Smooth muscle cell (in vitro differentiated cells): ENCODE data around the gene CCDC137. TPM values are rescaled to one million over a fixed set of nuclear protein-coding genes. Genes with fewer than 3 reads are reported as not detected.

Experiments used
- DNase-seq: peaks from one replicate; lab custom pipeline; 2025; ENCODE audit not compliant: unreplicated experiment; lab: John Stamatoyannopoulos, UW
- H2AFZ ChIP-seq: fragments of 200-600 bp; sonication (generic); 2 replicates; pipeline ENCODE4 v1.6.0; 2016; ENCODE audit warnings: antibody characterized with exemption, low read depth, mild to moderate bottlenecking
- H3F3A ChIP-seq: fragments of 200-600 bp; sonication (generic); 2 replicates; pipeline ENCODE4 v1.6.0; 2017; ENCODE audit warnings: antibody characterized with exemption, low read depth
- H3K27ac ChIP-seq: fragments of 200-600 bp; sonication (generic); 2 replicates; pipeline ENCODE4 v1.5.1; 2016; ENCODE audit warnings: low read depth, mild to moderate bottlenecking
- H3K27me3 ChIP-seq: fragments of 200-600 bp; sonication (generic); 2 replicates; pipeline ENCODE4 v1.6.1; 2016; ENCODE audit warnings: low read depth, mild to moderate bottlenecking
- H3K36me3 ChIP-seq: fragments of 200-600 bp; sonication (generic); 2 replicates; pipeline ENCODE4 v1.5.1; 2016; ENCODE audit warnings: low read depth
- H3K4me1 ChIP-seq: fragments of 200-600 bp; sonication (generic); 2 replicates; pipeline ENCODE4 v1.5.1; 2016; ENCODE audit warnings: low read depth
- H3K4me2 ChIP-seq: fragments of 200-600 bp; sonication (generic); 2 replicates; pipeline ENCODE4 v1.6.0; 2016; ENCODE audit warnings: mild to moderate bottlenecking
- H3K4me3 ChIP-seq: fragments of 200-600 bp; sonication (generic); 2 replicates; pipeline ENCODE4 v1.5.1; 2016; ENCODE audit warnings: mild to moderate bottlenecking
- H3K79me2 ChIP-seq: fragments of 200-600 bp; sonication (generic); 2 replicates; pipeline ENCODE4 v1.6.0; 2016; ENCODE audit warnings: low read depth, mild to moderate bottlenecking
- H3K9ac ChIP-seq: fragments of 200-600 bp; sonication (generic); 2 replicates; pipeline ENCODE4 v1.6.0; 2016; ENCODE audit warnings: low read depth
- H3K9me3 ChIP-seq: fragments of 200-600 bp; sonication (generic); replicated peaks from 2 replicates; pipeline ENCODE4 v1.5.1; 2016; ENCODE audit warnings: low read depth
- H4K20me1 ChIP-seq: fragments of 200-600 bp; sonication (generic); 2 replicates; pipeline ENCODE4 v1.6.0; 2016; ENCODE audit warnings: low read depth
- WGBS: methylation state at CpG from one replicate; pipeline ENCODE4 v1.1.7; 2016; ENCODE audit warnings: low lambda C conversion rate; 5-methylcytosine and 5-hydroxymethylcytosine counted together
- polyA plus RNA-seq: library from polyadenylated mRNA; unstranded; fragments of >200 nt; fragmentation: Nextera tagmentation; extraction: Ambion mirVana; gene quantifications from 2 replicates; pipeline ENCODE4 v1.2.1, GENCODE V29; 2016
- total RNA-seq: library from RNA; depleted of rRNA; stranded (reverse); fragments of >200 nt; gene quantifications from 2 replicates; pipeline ENCODE4 v1.2.3, GENCODE V29; 2014
- TF ChIP-seq, protein P1 (sequence below): fragments of 200-600 bp; sonication (generic); IDR thresholded peaks from 2 replicates; pipeline ENCODE4 v1.5.1; 2017; ENCODE audit warnings: borderline replicate concordance, mild to moderate bottlenecking, antibody characterized with exemption; ENCODE audit not compliant: insufficient read depth, poor library complexity, severe bottlenecking

The CCDC137 gene
- total and polyA plus RNA-seq, 2 experiments from 2014 or later: 5.0 to 24.6 TPM

GRCh38 chr17:81641825-81642489 is 24.6 kb upstream of the CCDC137 start:
- no peaks in the 10 kb centered on the region for H4K20me1 ChIP-seq
- peak overlapping the region; percentile 75 for H3K4me2 ChIP-seq
- H2AFZ ChIP-seq: peak overlapping the region; percentile 77
- peaks cover 7% of the 10 kb centered on the region for H3K4me1 ChIP-seq
- no peaks in the 10 kb centered on the region for H3K79me2 ChIP-seq
- WGBS: 63% methylated on average over 17 of the region's 17 CpGs
- DNase-seq: peak; percentile 10
- peak overlapping the region; percentile 53 for H3K27ac ChIP-seq
- no peaks in the 10 kb centered on the region for H3K9me3 ChIP-seq
- no peaks in the 10 kb centered on the region for H3F3A ChIP-seq
- TF ChIP-seq, protein P1, sequence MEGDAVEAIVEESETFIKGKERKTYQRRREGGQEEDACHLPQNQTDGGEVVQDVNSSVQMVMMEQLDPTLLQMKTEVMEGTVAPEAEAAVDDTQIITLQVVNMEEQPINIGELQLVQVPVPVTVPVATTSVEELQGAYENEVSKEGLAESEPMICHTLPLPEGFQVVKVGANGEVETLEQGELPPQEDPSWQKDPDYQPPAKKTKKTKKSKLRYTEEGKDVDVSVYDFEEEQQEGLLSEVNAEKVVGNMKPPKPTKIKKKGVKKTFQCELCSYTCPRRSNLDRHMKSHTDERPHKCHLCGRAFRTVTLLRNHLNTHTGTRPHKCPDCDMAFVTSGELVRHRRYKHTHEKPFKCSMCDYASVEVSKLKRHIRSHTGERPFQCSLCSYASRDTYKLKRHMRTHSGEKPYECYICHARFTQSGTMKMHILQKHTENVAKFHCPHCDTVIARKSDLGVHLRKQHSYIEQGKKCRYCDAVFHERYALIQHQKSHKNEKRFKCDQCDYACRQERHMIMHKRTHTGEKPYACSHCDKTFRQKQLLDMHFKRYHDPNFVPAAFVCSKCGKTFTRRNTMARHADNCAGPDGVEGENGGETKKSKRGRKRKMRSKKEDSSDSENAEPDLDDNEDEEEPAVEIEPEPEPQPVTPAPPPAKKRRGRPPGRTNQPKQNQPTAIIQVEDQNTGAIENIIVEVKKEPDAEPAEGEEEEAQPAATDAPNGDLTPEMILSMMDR: no peak
- peak overlapping the region; percentile 22 for H3K9ac ChIP-seq
- peaks cover 3% of the 10 kb centered on the region for H3K27me3 ChIP-seq
- H3K36me3 ChIP-seq: no peaks in the 10 kb centered on the region
- H3K4me3 ChIP-seq: no peak overlapping the region

GRCh38 chr17:81644496-81644895 is 22.0 kb upstream of the CCDC137 start:
- Histone ChIP-seq H3K9me3 (no peaks in the 10 kb centered on the region), H3K4me3 (no peak overlapping the region), H3K36me3 (no peaks in the 10 kb centered on the region), H3K27me3 (peaks cover 20% of the 10 kb centered on the region), H2AFZ (no peak overlapping the region), H3F3A (no peaks in the 10 kb centered on the region), H3K27ac (no peak overlapping the region), H4K20me1 (no peaks in the 10 kb centered on the region), H3K9ac (no peak overlapping the region), H3K4me1 (peaks cover 7% of the 10 kb centered on the region), H3K4me2 (no peak overlapping the region), H3K79me2 (no peaks in the 10 kb centered on the region)
- WGBS: 93% methylated on average over 15 of the region's 15 CpGs
- TF ChIP-seq, protein P1: no peak
- no peak for DNase-seq

DNA sequence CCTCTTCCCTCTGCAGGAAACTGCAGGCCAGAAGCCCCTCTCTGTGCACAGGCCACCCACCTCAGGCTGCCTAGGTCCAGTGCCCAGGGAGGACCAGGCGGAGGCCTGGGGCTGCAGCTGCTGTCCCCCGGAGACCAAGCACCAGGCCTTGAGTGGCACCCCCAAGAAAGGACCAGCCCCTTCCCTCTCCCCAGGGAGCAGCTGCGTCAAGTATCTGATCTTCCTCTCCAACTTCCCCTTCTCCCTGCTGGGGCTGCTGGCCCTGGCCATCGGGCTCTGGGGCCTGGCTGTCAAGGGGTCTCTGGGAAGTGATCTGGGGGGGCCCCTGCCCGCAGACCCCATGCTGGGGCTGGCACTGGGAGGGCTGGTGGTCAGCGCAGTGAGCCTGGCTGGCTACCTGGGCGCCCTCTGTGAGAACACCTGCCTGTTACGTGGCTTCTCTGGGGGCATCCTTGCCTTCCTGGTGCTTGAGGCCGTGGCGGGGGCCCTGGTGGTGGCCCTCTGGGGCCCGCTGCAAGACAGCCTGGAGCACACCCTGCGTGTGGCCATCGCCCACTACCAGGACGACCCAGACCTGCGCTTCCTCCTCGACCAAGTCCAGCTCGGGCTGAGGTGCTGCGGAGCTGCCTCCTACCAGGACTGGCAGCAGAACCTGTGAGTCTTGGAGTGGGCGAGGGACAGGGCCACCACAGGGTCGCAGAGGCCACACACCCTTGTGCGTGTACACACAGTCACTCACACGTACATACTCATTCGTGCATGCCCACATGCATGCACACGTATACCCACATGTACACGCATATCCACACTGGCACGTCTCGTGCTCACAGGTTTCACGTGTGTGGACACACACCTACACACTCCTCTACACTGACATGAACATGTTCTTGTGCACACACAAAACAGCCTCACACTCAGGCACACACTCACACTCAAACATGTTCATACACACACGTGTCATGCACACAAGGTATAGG is 21.3 kb upstream of the CCDC137 start:
- no peak overlapping the region for H2AFZ ChIP-seq
- H3K27me3 ChIP-seq: peaks cover 20% of the 10 kb centered on the region
- H3K9me3 ChIP-seq: no peaks in the 10 kb centered on the region
- no peak for DNase-seq
- no peak overlapping the region for H3K4me3 ChIP-seq
- no peak overlapping the region for H3K27ac ChIP-seq
- H3F3A ChIP-seq: no peaks in the 10 kb centered on the region
- WGBS: 92% methylated on average over 28 of the region's 29 CpGs
- H3K79me2 ChIP-seq: no peaks in the 10 kb centered on the region
- no peak overlapping the region for H3K4me2 ChIP-seq
- H4K20me1 ChIP-seq: no peaks in the 10 kb centered on the region
- H3K9ac ChIP-seq: no peak overlapping the region
- TF ChIP-seq, protein P1: no peak
- peaks cover 7% of the 10 kb centered on the region for H3K4me1 ChIP-seq
- H3K36me3 ChIP-seq: no peaks in the 10 kb centered on the region
